A549 (cell line): Measurements from ENCODE around the gene GRAMD2B. TPM values are rescaled to one million over a fixed set of nuclear protein-coding genes. Genes with fewer than 3 reads are reported as not detected.

Experiments
- ATAC-seq, 2 experiments: fragments of 200-7000 bp in 1 of 2; fragments of >200 bp in 1 of 2; cut with Nextera tagmentation in 1 of 2; cut with Tn5 transposase in 1 of 2; 3 replicates each; pipeline versions ENCODE4 v1.8.0 to v1.9.1; 2018 to 2020; ENCODE audit warnings: mild to moderate bottlenecking in 1 of 2, moderate library complexity in 1 of 2
- CTCF ChIA-PET: fragments of 300-600 bp; sonication (Branson Sonifier 250); formaldehyde crosslinking; extraction: SDS; loops from one replicate; lab custom pipeline; 2021; ENCODE audit warnings: antibody characterized with exemption, inconsistent platforms; lab: Yijun Ruan, JAX
- POLR2A ChIA-PET: fragments of 350-600 bp; formaldehyde crosslinking; extraction: SDS; loops from one replicate; lab custom pipeline; 2021; ENCODE audit warnings: antibody characterized with exemption, inconsistent platforms; lab: Yijun Ruan, JAX
- DNase-seq, 2 experiments: peaks; one replicate each; pipeline versions ENCODE4 v3.0.0 to v3.0.0-alpha.2; 2011 to 2016; ENCODE audit warnings: low read depth in 1 of 2, low spot score in 1 of 2
- FAIRE-seq: peaks from 2 replicates; lab custom pipeline; 2011; peaks lifted over from hg19 to GRCh38; lab: Jason Lieb, UNC
- H3K27ac ChIP-seq, 2 experiments: fragments of >200 bp; sonication (Bioruptor Twin); formaldehyde crosslinking; 3 replicates each; pipeline ENCODE4 v1.5.1; 2016 to 2017
- H3K4me1 ChIP-seq: fragments of >200 bp; sonication (Bioruptor Twin); formaldehyde crosslinking; 3 replicates; pipeline ENCODE4 v1.6.1; 2016
- H3K4me2 ChIP-seq: fragments of >200 bp; sonication (Bioruptor Twin); formaldehyde crosslinking; 3 replicates; pipeline ENCODE4 v1.6.1; 2016
- H3K4me3 ChIP-seq: fragments of >200 bp; sonication (Bioruptor Twin); formaldehyde crosslinking; 3 replicates; pipeline ENCODE4 v1.5.1; 2016
- H3K9me3 ChIP-seq: fragments of >200 bp; sonication (Bioruptor Twin); formaldehyde crosslinking; 3 replicates; pipeline ENCODE4 v1.6.1; 2016
- CHD4 ChIP-seq: fragments of 200-600 bp; sonication (generic); IDR thresholded peaks from 2 replicates; pipeline ENCODE4 v1.6.1; 2016; ENCODE audit warnings: antibody characterized with exemption, mild to moderate bottlenecking, borderline replicate concordance
- CTCF ChIP-seq: fragments of >200 bp; sonication (Bioruptor Twin); formaldehyde crosslinking; IDR thresholded peaks from 3 replicates; pipeline ENCODE4 v1.5.1; 2016
- EHF ChIP-seq: fragments of 250-450 bp; sonication (Bioruptor Pico); IDR thresholded peaks from 2 replicates; pipeline ENCODE4 v1.5.0; 2020; ENCODE audit warnings: mild to moderate bottlenecking
- EP300 ChIP-seq, 2 experiments: fragments of >200 bp; sonication (Bioruptor Twin); formaldehyde crosslinking; IDR thresholded peaks; 2 replicates in 1 of 2; 3 replicates in 1 of 2; pipeline ENCODE4 v1.6.1; 2016 to 2017
- FOSB ChIP-seq: fragments of 250-450 bp; sonication (Bioruptor Pico); IDR thresholded peaks from 2 replicates; pipeline ENCODE4 v1.5.0; 2020; ENCODE audit warnings: mild to moderate bottlenecking, moderate library complexity
- HMGXB4 ChIP-seq: fragments of 250-450 bp; sonication (Bioruptor Pico); IDR thresholded peaks from 2 replicates; pipeline ENCODE4 v1.5.0; 2021; ENCODE audit warnings: mild to moderate bottlenecking, moderate library complexity, borderline replicate concordance
- HOXB5 ChIP-seq: fragments of 250-450 bp; sonication (Bioruptor Pico); IDR thresholded peaks from 2 replicates; pipeline ENCODE4 v1.5.0; 2020; ENCODE audit warnings: mild to moderate bottlenecking, moderate library complexity
- POLR2A ChIP-seq: IDR thresholded peaks from 2 replicates; pipeline ENCODE4 v1.6.1; 2012; ENCODE audit warnings: mild to moderate bottlenecking, low read length
- REST ChIP-seq: fragments of 200-600 bp; sonication (generic); IDR thresholded peaks from 2 replicates; pipeline ENCODE4 v1.6.1; 2016; ENCODE audit warnings: antibody characterized with exemption, mild to moderate bottlenecking, moderate library complexity
- SMC3 ChIP-seq: fragments of >200 bp; sonication (Bioruptor Twin); formaldehyde crosslinking; IDR thresholded peaks from 3 replicates; pipeline ENCODE4 v1.6.1; 2018; ENCODE audit warnings: inconsistent platforms
- USF2 ChIP-seq: fragments of 450-650 bp; IDR thresholded peaks from 2 replicates; pipeline ENCODE4 v1.6.1; 2014; ENCODE audit warnings: antibody characterized with exemption
- ZFP36 ChIP-seq: fragments of 450-650 bp; IDR thresholded peaks from 2 replicates; pipeline ENCODE4 v1.6.1; 2014; ENCODE audit warnings: borderline replicate concordance; ENCODE audit not compliant: partially characterized antibody
- WGBS: methylation state at CpG from one replicate; pipeline ENCODE4 v1.1.6; 2017; ENCODE audit errors: missing lambda C conversion rate; 5-methylcytosine and 5-hydroxymethylcytosine counted together
- polyA plus RNA-seq, 4 experiments: library from polyadenylated mRNA; depleted of rRNA in 3 of 4; stranded (reverse); fragments of >200 nt; fragmentation: RNase III in 1 of 4; extraction: RNeasy Plus Mini Kit Qiagen cat#74134 plus additional on column Dnase treatment in 1 of 4; gene quantifications; 2 replicates in 3 of 4; 3 replicates in 1 of 4; pipeline ENCODE4 v1.2.3, GENCODE V29; 2011 to 2017
- TF ChIP-seq, protein P1 (sequence below): IDR thresholded peaks from 2 replicates; pipeline ENCODE4 v1.6.1; 2012

GRAMD2B gene
- polyA plus RNA-seq, 2 of the 4 experiments (the other 2 are of a cell fraction), result 1.0 to 1.2 TPM

GRCh38 chr5:126481243-126481642, 58.0 kb downstream of the GRAMD2B start:
- H3K4me1 ChIP-seq, result no peaks in the 10 kb centered on the region
- no peak for ATAC-seq
- no peak for FAIRE-seq
- DNase-seq, result no peak
- 51% methylated on average over 2 of the region's 2 CpGs for WGBS
- ChIA-PET CTCF (no interaction called here), POLR2A (no interaction called here)
- no peak overlapping the region for H3K27ac ChIP-seq
- no peaks in the 10 kb centered on the region for H3K9me3 ChIP-seq
- no peak overlapping the region for H3K4me2 ChIP-seq
- TF ChIP-seq, protein P1, sequence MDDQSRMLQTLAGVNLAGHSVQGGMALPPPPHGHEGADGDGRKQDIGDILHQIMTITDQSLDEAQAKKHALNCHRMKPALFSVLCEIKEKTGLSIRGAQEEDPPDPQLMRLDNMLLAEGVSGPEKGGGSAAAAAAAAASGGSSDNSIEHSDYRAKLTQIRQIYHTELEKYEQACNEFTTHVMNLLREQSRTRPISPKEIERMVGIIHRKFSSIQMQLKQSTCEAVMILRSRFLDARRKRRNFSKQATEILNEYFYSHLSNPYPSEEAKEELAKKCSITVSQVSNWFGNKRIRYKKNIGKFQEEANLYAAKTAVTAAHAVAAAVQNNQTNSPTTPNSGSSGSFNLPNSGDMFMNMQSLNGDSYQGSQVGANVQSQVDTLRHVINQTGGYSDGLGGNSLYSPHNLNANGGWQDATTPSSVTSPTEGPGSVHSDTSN, result no peak
- TF ChIP-seq CHD4 (no peak), USF2 (no peak), HMGXB4 (CRISPR knock-in tag) (no peak)
- H3K4me3 ChIP-seq, result no peak overlapping the region

DNA sequence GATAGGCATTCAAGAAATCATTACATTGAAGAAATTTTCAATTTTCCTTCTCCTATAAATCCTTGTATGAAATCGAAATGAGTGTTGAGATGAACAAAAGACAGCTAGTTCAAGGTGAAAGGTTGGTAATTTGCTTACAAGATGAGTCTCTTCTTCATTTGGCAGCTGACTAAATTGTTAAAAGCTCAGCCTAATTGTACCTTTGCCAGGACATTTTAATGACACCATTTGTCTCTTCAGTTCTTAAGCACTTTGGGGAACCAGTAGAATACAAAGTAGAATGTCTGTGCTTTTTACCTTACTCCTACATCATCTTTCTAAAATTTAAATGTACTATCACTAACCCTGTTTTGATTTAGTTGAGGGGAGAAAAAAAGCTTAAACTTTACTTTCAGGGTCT, 59.4 kb downstream of the GRAMD2B start:
- TF ChIP-seq, protein P1, result no peak
- TF ChIP-seq ZFP36, result no peak
- TF ChIP-seq POLR2A, result no peak
- TF ChIP-seq SMC3, result no peak
- no peak for TF ChIP-seq HOXB5 (CRISPR knock-in tag)
- TF ChIP-seq CTCF, result no peak
- TF ChIP-seq EHF, result no peak
- TF ChIP-seq REST, result no peak
- no peak for TF ChIP-seq FOSB (CRISPR knock-in tag)
- no peak for TF ChIP-seq EP300 (IDR thresholded peaks at IDR 0.05)
- CTCF ChIA-PET, result interaction anchor here (1.1 to 1.3 kb wide), 2 partner anchors 17 to 56 kb away, joined by 3 to 4 read pairs; no protein-coding TSS in a partner anchor
- Histone ChIP-seq H3K4me3 (no peak overlapping the region), H3K4me1 (no peaks in the 10 kb centered on the region), H3K4me2 (no peak overlapping the region), H3K9me3 (no peaks in the 10 kb centered on the region), H3K27ac (no peak overlapping the region)
- no peak for ATAC-seq
- no peak for FAIRE-seq
- no peak for DNase-seq
- 10% methylated on average over 1 of the region's 1 CpG for WGBS
- POLR2A ChIA-PET, result no interaction called here
